H1 (cell line): ENCODE data around the gene PPP1R13B.

Experiments used
- CREB1 ChIP-seq: IDR thresholded peaks from 2 replicates; pipeline ENCODE4 v1.6.1; 2012; ENCODE audit warnings: inconsistent platforms
- MAFK ChIP-seq: IDR thresholded peaks from 2 replicates; pipeline ENCODE4 v1.6.1; 2012; ENCODE audit warnings: low read depth, mild to moderate bottlenecking, improper control_type of control experiment, low read length
- TBP ChIP-seq: IDR thresholded peaks from 2 replicates; pipeline ENCODE4 v1.6.1; 2011; ENCODE audit warnings: low read depth, low read length, improper control_type of control experiment
- TF ChIP-seq, protein P1 (sequence below), 3 experiments: IDR thresholded peaks; 1 replicate in 2 of 3; 2 replicates in 1 of 3; pipeline versions ENCODE4 v1.5.1 to v1.6.1; 2011; ENCODE audit warnings: low read length in 3 of 3, mild to moderate bottlenecking in 3 of 3, inconsistent platforms in 2 of 3, low read depth in 1 of 3, moderate library complexity in 1 of 3; ENCODE audit not compliant: insufficient read depth in 1 of 3; ENCODE audit errors: control extremely low read depth in 1 of 3

DNA sequence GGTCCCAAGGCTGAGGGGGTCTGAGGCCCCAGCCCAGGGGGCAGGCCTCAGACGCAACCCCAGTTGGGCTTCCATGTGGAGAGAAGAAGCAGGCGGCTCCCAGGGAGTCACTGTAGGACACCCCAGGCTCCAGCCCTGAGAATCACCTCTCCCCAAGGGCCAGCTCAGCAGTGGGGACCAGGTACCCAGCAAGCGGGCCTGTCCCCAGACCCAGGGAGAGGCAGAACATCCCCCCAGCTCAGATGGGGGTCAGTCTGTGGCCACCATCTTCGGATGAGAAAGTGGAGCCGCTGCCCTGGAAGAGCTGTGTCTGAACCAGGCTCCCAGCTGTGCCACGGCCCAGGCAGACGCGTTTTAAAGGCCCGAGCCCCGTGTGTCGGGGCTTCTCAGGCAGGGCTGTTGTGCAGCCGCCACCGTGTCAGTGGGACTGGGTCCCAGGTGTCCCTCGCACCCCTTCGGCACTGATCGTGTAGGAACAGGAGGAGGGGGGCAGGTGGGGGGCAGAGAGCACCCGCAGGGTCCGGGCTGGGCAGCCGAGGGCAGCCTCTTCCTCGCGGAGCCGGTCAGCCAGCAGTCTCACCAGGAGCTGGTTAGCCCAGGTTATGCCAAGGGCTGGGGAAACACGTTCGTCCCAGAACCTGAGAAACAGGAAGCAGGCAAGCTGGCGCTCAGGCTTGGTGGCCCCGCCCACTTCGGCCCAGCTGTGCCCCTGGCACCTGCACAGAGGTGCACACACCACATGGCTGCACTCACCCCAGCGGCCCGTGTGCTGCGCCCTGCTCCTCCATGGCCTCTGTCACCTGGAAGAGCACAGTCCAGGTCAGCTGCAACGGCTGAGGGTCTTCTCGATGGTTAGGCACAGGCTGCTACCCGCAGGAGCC lies 148.8 kb downstream of the PPP1R13B start:
- TF ChIP-seq CREB1 (no peak), MAFK (no peak), TBP (no peak)
- TF ChIP-seq, protein P1, sequence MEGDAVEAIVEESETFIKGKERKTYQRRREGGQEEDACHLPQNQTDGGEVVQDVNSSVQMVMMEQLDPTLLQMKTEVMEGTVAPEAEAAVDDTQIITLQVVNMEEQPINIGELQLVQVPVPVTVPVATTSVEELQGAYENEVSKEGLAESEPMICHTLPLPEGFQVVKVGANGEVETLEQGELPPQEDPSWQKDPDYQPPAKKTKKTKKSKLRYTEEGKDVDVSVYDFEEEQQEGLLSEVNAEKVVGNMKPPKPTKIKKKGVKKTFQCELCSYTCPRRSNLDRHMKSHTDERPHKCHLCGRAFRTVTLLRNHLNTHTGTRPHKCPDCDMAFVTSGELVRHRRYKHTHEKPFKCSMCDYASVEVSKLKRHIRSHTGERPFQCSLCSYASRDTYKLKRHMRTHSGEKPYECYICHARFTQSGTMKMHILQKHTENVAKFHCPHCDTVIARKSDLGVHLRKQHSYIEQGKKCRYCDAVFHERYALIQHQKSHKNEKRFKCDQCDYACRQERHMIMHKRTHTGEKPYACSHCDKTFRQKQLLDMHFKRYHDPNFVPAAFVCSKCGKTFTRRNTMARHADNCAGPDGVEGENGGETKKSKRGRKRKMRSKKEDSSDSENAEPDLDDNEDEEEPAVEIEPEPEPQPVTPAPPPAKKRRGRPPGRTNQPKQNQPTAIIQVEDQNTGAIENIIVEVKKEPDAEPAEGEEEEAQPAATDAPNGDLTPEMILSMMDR (IDR thresholded peaks at IDR 0.05; ENCODE audit: control extremely low read depth in 1 of 3, insufficient read depth in 1 of 3, low read depth in 1 of 3, low read length in 3 of 3), result no peak
